Sigmoid colon (tissue), 7 donors: ENCODE measurements around the gene DRGX. TPM values are rescaled to one million over a fixed set of nuclear protein-coding genes. Genes with fewer than 3 reads are reported as not detected.

ENCODE experiments used
- DNase-seq: peaks from one replicate; pipeline ENCODE4 v3.0.0-alpha.2; 2019
- H3K27ac ChIP-seq, 4 donors: fragments of 200-600 bp; sonication (generic); one replicate each; pipeline ENCODE4 v1.5.1; 2016 to 2019; ENCODE audit warnings: mild to moderate bottlenecking in 1 of 4
- H3K27me3 ChIP-seq, 3 donors: fragments of 200-600 bp; sonication (generic); one replicate each; pipeline ENCODE4 v1.5.1; 2019; ENCODE audit warnings: mild to moderate bottlenecking in 1 of 3
- H3K36me3 ChIP-seq, 4 donors: fragments of 200-600 bp; sonication (generic); one replicate each; pipeline ENCODE4 v1.5.1; 2016 to 2019
- H3K4me1 ChIP-seq, 4 donors: fragments of 200-600 bp; sonication (generic); one replicate each; pipeline ENCODE4 v1.5.1; 2017 to 2019
- H3K4me3 ChIP-seq, 4 donors: fragments of 200-600 bp; sonication (generic); one replicate each; pipeline ENCODE4 v1.5.1; 2017 to 2019; ENCODE audit warnings: mild to moderate bottlenecking in 2 of 4, moderate library complexity in 1 of 4
- H3K9me3 ChIP-seq, 4 donors: fragments of 200-600 bp in 3 of 4; sonication (generic) in 3 of 4; one replicate each; pipeline versions ENCODE4 v1.5.1 to v1.6.1; 2013 to 2019
- EP300 ChIP-seq, 4 donors: sonication (generic); formaldehyde crosslinking; IDR thresholded peaks; one replicate each; pipeline ENCODE4 v1.6.1; 2017; ENCODE audit warnings: antibody characterized with exemption in 4 of 4
- POLR2A ChIP-seq, 2 donors: fragments of 450-650 bp; IDR thresholded peaks; one replicate each; pipeline ENCODE4 v1.6.1; 2016; ENCODE audit warnings: antibody characterized with exemption in 2 of 2, mild to moderate bottlenecking in 2 of 2, moderate library complexity in 2 of 2
- POLR2AphosphoS5 ChIP-seq, 4 donors: sonication (generic); formaldehyde crosslinking; IDR thresholded peaks; one replicate each; pipeline ENCODE4 v1.6.1; 2017; ENCODE audit warnings: antibody characterized with exemption in 4 of 4
- WGBS, 2 donors: extraction: QIAGEN DNeasy Blood & Tissue Kit; methylation state at CpG; one replicate each; pipeline ENCODE4 v1.1.7; 2013; 5-methylcytosine and 5-hydroxymethylcytosine counted together
- intact Hi-C: fragments of 100-400 bp; cut with DNase I; formaldehyde crosslinking; loops from one replicate; pipeline ENCODE4 v1.15.1; 2023
- polyA plus RNA-seq, 3 donors: library from polyadenylated mRNA; stranded (reverse); fragments of 200-250 nt; gene quantifications; one replicate each; pipeline ENCODE4 v1.2.3, GENCODE V29; 2013
- total RNA-seq, 4 donors: library from RNA; depleted of rRNA; stranded (reverse); fragments of >200 nt; gene quantifications; one replicate each; pipeline ENCODE4 v1.1.0, GENCODE V29; 2016
- TF ChIP-seq, protein P1 (sequence below), 4 experiments: fragments of 450-650 bp in 3 of 4; fragments of 200-600 bp in 1 of 4; IDR thresholded peaks; one replicate each; pipeline ENCODE4 v1.5.1; 2016 to 2019; ENCODE audit warnings: antibody characterized with exemption in 4 of 4, mild to moderate bottlenecking in 3 of 4, moderate library complexity in 2 of 4
- donor health status: healthy with polysubstance abuse.
- donor health status: Bipolar disorder and iron deficiency.
- donor health status: healthy.

Gene DRGX
- total and polyA plus RNA-seq, 7 donors: 0.23 to 0.42 TPM; not detected in 5

- DNase-seq: no peak
- 89 to 90% methylated on average over 29 of the region's 29 CpGs for WGBS, 2 donors
- no peaks in the 10 kb centered on the region for H3K36me3 ChIP-seq
- H3K4me3 ChIP-seq: no peak overlapping the region
- no peaks in the 10 kb centered on the region for H3K4me1 ChIP-seq
- TF ChIP-seq EP300 (IDR thresholded peaks at IDR 0.05) (no peak), POLR2AphosphoS5 (IDR thresholded peaks at IDR 0.05) (no peak), POLR2A (IDR thresholded peaks at IDR 0.05) (no peak)
- TF ChIP-seq, protein P1, sequence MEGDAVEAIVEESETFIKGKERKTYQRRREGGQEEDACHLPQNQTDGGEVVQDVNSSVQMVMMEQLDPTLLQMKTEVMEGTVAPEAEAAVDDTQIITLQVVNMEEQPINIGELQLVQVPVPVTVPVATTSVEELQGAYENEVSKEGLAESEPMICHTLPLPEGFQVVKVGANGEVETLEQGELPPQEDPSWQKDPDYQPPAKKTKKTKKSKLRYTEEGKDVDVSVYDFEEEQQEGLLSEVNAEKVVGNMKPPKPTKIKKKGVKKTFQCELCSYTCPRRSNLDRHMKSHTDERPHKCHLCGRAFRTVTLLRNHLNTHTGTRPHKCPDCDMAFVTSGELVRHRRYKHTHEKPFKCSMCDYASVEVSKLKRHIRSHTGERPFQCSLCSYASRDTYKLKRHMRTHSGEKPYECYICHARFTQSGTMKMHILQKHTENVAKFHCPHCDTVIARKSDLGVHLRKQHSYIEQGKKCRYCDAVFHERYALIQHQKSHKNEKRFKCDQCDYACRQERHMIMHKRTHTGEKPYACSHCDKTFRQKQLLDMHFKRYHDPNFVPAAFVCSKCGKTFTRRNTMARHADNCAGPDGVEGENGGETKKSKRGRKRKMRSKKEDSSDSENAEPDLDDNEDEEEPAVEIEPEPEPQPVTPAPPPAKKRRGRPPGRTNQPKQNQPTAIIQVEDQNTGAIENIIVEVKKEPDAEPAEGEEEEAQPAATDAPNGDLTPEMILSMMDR (IDR thresholded peaks at IDR 0.05): no peak
- H3K9me3 ChIP-seq: no peaks in the 10 kb centered on the region
- H3K27me3 ChIP-seq: no peaks in the 10 kb centered on the region
- intact Hi-C loops: no loop called here
- no peak overlapping the region for H3K27ac ChIP-seq
Observed at GRCh38 chr10:49417311-49418052, 21.6 kb upstream of the DRGX start.

DNA sequence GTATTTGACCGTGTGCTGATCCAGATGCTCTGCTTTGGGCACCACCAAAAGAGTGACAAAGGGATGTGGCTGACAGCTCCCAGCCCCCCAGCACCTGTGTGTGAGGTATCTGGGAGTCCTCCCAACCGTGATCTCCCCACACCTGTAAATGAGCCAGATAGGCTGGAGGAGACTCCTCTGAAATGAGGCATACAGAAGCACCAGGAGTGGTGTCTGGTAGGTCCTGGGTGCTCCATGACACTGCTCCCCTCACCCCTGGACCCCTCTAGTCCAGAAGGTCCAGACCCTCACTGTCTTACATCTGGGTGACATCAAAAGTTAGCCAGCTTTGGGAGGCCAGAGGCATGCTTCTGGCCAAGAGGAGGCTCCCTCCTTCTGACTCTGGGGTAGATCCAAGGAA, 20.0 kb upstream of the DRGX start:
- H3K27ac ChIP-seq: no peak overlapping the region
- intact Hi-C loops: no loop called here
- no peak overlapping the region for H3K4me3 ChIP-seq
- 72 to 74% methylated on average over 2 of the region's 2 CpGs for WGBS, 2 donors
- no peaks in the 10 kb centered on the region for H3K9me3 ChIP-seq
- TF ChIP-seq, protein P1 (IDR thresholded peaks at IDR 0.05): no peak
- TF ChIP-seq POLR2AphosphoS5 (IDR thresholded peaks at IDR 0.05): no peak
- no peak for TF ChIP-seq POLR2A (IDR thresholded peaks at IDR 0.05)
- TF ChIP-seq EP300 (IDR thresholded peaks at IDR 0.05): no peak
- no peaks in the 10 kb centered on the region for H3K36me3 ChIP-seq
- no peak for DNase-seq
- H3K27me3 ChIP-seq: no peaks in the 10 kb centered on the region
- no peaks in the 10 kb centered on the region for H3K4me1 ChIP-seq

- peaks cover 0 to 6% (median 2%) of the 10 kb centered on the region in 4 donors for H3K4me1 ChIP-seq
Observed at GRCh38 chr10:49415109-49415508, 19.2 kb upstream of the DRGX start.

DNA sequence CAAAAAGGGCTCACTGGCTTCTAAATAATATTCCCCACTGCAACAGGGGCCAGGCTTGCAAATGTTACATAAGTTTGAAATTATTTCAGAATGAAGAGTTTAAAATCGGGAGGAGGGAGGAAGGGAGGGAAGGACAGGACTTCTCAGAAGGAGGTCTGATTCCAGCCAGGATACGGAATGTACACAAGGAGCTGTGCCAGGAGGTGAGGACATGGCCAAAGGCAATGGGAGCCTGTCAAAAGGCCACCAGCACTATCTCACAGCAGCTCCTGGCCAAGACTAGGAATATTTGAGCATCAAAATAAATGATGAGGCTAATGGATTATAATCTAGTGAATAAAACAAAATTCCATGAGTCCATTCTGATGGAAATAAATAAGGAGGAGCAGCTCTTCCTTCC, 18.6 kb upstream of the DRGX start:
- Histone ChIP-seq H3K9me3 (no peaks in the 10 kb centered on the region), H3K4me3 (no peak overlapping the region), H3K27me3 (peaks cover 0 to 5% (median 0%) of the 10 kb centered on the region in 3 donors), H3K4me1 (peaks cover 0 to 7% (median 2%) of the 10 kb centered on the region in 4 donors), H3K27ac (no peak overlapping the region), H3K36me3 (no peaks in the 10 kb centered on the region)
- intact Hi-C loops: no loop called here
- TF ChIP-seq EP300 (IDR thresholded peaks at IDR 0.05): no peak
- TF ChIP-seq POLR2A (IDR thresholded peaks at IDR 0.05): no peak
- TF ChIP-seq POLR2AphosphoS5 (IDR thresholded peaks at IDR 0.05): no peak
- TF ChIP-seq, protein P1 (IDR thresholded peaks at IDR 0.05): no peak
- 71 to 73% methylated on average over 2 of the region's 2 CpGs for WGBS, 2 donors
- DNase-seq: no peak

More at GRCh38 chr10:49415109-49415508, 19.2 kb upstream of the DRGX start:
- TF ChIP-seq POLR2A (IDR thresholded peaks at IDR 0.05): no peak
- no peaks in the 10 kb centered on the region for H3K9me3 ChIP-seq
- H3K27ac ChIP-seq: no peak overlapping the region
- H3K27me3 ChIP-seq: no peaks in the 10 kb centered on the region
- intact Hi-C loops: no loop called here
- no peaks in the 10 kb centered on the region for H3K36me3 ChIP-seq
- 89 to 90% methylated on average over 7 of the region's 7 CpGs for WGBS, 2 donors
- H3K4me3 ChIP-seq: no peak overlapping the region
- no peak for DNase-seq

- Histone ChIP-seq H3K27ac (no peak overlapping the region), H3K27me3 (peaks cover 0 to 12% (median 5%) of the 10 kb centered on the region in 3 donors), H3K4me3 (no peak overlapping the region), H3K4me1 (peaks cover 0 to 7% (median 2%) of the 10 kb centered on the region in 4 donors), H3K9me3 (no peaks in the 10 kb centered on the region), H3K36me3 (no peaks in the 10 kb centered on the region)
- DNase-seq: no peak
- WGBS, 2 donors: 83 to 88% methylated on average over 4 of the region's 4 CpGs
- TF ChIP-seq, protein P1 (IDR thresholded peaks at IDR 0.05): no peak
- TF ChIP-seq EP300 (IDR thresholded peaks at IDR 0.05): no peak
- TF ChIP-seq POLR2A (IDR thresholded peaks at IDR 0.05): no peak
- TF ChIP-seq POLR2AphosphoS5 (IDR thresholded peaks at IDR 0.05): no peak
- intact Hi-C loops: no loop called here
Observed at GRCh38 chr10:49412571-49412970, 16.7 kb upstream of the DRGX start.
